22Rv1 (cell line): ENCODE measurements around the gene PARD6G.
A peak's percentile ranks its signal among the peaks of the same experiment; 100 is the strongest.
"Not testable (repeated sequence)": the region's sequence is repeated elsewhere in the genome, so short reads cannot be mapped to it uniquely, and the experiment has no call there.

Experiments
- H3K27ac ChIP-seq: fragments of 450-650 bp; 2 replicates; pipeline ENCODE4 v1.5.1; 2017
- CTCF ChIP-seq: fragments of 450-650 bp; IDR thresholded peaks from 2 replicates; pipeline ENCODE4 v1.5.1; 2017; ENCODE audit warnings: mild to moderate bottlenecking
- ZFX ChIP-seq: fragments of 450-650 bp; IDR thresholded peaks from 2 replicates; pipeline ENCODE4 v1.6.1; 2017; ENCODE audit warnings: antibody characterized with exemption, borderline replicate concordance

The PARD6G gene

GRCh38 chr18:80247393-80247841, at the start of gene PARD6G:
PARD6G (minus strand) TSS chr18:80247514; CDS start chr18:80247348, 166 bp downstream.
- no peak within 1 kb of the TSS for H3K27ac ChIP-seq
- TF ChIP-seq ZFX (no peak), CTCF (peak; percentile 34)

- not testable (repeated sequence) for H3K27ac ChIP-seq
- peak; percentile 91 for TF ChIP-seq CTCF
These were observed 15.1 kb upstream of the PARD6G start for GRCh38 chr18:80262241-80263033.

GRCh38 chr18:80259610-80260009, 12.3 kb upstream of the PARD6G start:
- no peak overlapping the region for H3K27ac ChIP-seq
- TF ChIP-seq CTCF (no peak), ZFX (no peak)

- no peak for TF ChIP-seq CTCF
- no peak for TF ChIP-seq ZFX
These were observed 11.3 kb upstream of the PARD6G start for GRCh38 chr18:80258640-80259039.

GRCh38 chr18:80257579-80258543, 10.5 kb upstream of the PARD6G start:
- TF ChIP-seq CTCF: peak; percentile 84
- not testable (repeated sequence) for H3K27ac ChIP-seq

More at GRCh38 chr18:80258640-80259039, 11.3 kb upstream of the PARD6G start:
- H3K27ac ChIP-seq: no peak overlapping the region

GRCh38 chr18:80254971-80255500, 7.7 kb upstream of the PARD6G start:
- H3K27ac ChIP-seq: no peak overlapping the region
- TF ChIP-seq CTCF (no peak), ZFX (no peak)
